Activated CD8-positive, alpha-beta T cell treated with anti-CD3 and anti-CD28 coated beads, Interleukin-2, amount 10 ng/mL, durations not matched to agents 7 days and 5 days (primary cell): ENCODE results near the gene DENND5B. TPM values are rescaled to one million over a fixed set of nuclear protein-coding genes. Genes with fewer than 3 reads are reported as not detected.
"Not testable (repeated sequence)": the region's sequence is repeated elsewhere in the genome, so short reads cannot be mapped to it uniquely, and the experiment has no call there.

Experiments
- ATAC-seq: fragments of 150-1000 bp; cut with Tn5 transposase; one replicate; pipeline ENCODE4 v1.10.0; 2021; ENCODE audit warnings: moderate library complexity
- CTCF ChIA-PET: fragments of 350-600 bp; sonication (Branson Sonifier 250); formaldehyde crosslinking; loops from one replicate; lab custom pipeline; 2021; ENCODE audit warnings: antibody characterized with exemption; lab: Charles Lee
- POLR2A ChIA-PET: fragments of 350-600 bp; sonication (Branson Sonifier 250); formaldehyde crosslinking; loops from one replicate; lab custom pipeline; 2021; ENCODE audit warnings: antibody characterized with exemption; lab: Charles Lee
- DNase-seq: peaks from one replicate; pipeline ENCODE4 v3.0.0-alpha.2; 2020
- H3K27ac Mint-ChIP-seq: one replicate; pipeline ENCODE4 v1.8.0; 2021; ENCODE audit warnings: mild to moderate bottlenecking, mixed read lengths
- H3K27me3 Mint-ChIP-seq: one replicate; pipeline ENCODE4 v1.8.0; 2021; ENCODE audit warnings: low read depth, mixed read lengths
- H3K36me3 Mint-ChIP-seq: one replicate; pipeline ENCODE4 v1.8.0; 2021; ENCODE audit warnings: low read depth, mixed read lengths
- H3K4me1 Mint-ChIP-seq: one replicate; pipeline ENCODE4 v1.8.0; 2021; ENCODE audit warnings: low read depth, mixed read lengths
- H3K4me3 Mint-ChIP-seq: one replicate; pipeline ENCODE4 v1.8.0; 2021; ENCODE audit warnings: mild to moderate bottlenecking, mixed read lengths
- H3K9me3 Mint-ChIP-seq: one replicate; pipeline ENCODE4 v1.8.0; 2022; ENCODE audit warnings: mixed read lengths; ENCODE audit not compliant: insufficient read depth
- total RNA-seq, 2 experiments: library from RNA; stranded (reverse); gene quantifications; one replicate each; pipeline ENCODE4 v1.2.3, GENCODE V29; 2021

The DENND5B gene
- total RNA-seq, 2 experiments from 2014 or later = 0.08 to 0.16 TPM

DNA sequence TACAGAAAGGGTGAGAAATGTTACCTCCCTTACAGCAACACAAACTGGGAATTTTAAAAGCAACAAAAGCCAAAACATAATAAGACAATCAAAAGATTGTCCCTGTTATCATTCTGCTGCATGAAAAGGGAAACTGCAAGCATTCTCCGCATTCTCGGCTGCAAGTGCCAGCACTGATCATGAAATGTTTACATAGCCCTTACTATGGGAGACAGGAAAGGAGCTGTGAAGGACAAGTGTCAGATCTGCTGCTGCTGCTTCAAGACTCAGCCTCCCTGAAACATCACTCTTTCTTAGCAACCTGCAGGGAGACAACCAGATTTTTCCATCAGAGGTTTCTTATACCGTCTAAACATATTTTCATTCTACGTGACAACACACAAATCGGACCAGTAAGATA lies 20.1 kb downstream of the DENND5B start:
- no peaks in the 10 kb centered on the region for H3K27me3 Mint-ChIP-seq
- ChIA-PET CTCF (no interaction called here), POLR2A (no interaction called here)
- H3K4me1 Mint-ChIP-seq = no peaks in the 10 kb centered on the region
- no peak for DNase-seq
- no peak overlapping the region for H3K4me3 Mint-ChIP-seq
- no peaks in the 10 kb centered on the region for H3K9me3 Mint-ChIP-seq
- no peak for ATAC-seq
- no peaks in the 10 kb centered on the region for H3K36me3 Mint-ChIP-seq
- no peak overlapping the region for H3K27ac Mint-ChIP-seq

DNA sequence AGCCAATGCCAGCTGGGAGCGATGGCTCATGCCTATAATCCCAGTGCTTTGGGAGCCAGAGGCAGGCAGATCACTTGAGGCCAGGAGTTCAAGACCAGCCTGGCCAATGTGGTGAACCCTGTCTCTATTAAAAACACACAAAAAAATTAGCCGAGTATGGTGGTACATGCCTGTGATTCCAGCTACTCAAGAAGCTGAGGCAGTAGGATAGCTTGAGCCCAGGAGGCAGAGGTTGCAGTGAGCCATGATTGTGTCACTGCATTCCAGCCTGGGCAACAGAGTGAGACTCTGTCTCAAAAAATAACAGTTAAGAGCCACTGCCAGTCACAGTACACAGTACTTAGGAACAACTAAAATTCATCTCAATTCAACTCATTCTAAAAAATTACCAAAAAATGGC lies 21.4 kb downstream of the DENND5B start:
- CTCF ChIA-PET = interaction anchor here (1.6 kb wide), 1 partner anchor 81 kb away, joined by 3 read pairs; no protein-coding TSS in a partner anchor
- H3K9me3 Mint-ChIP-seq = not testable (repeated sequence)

DNA sequence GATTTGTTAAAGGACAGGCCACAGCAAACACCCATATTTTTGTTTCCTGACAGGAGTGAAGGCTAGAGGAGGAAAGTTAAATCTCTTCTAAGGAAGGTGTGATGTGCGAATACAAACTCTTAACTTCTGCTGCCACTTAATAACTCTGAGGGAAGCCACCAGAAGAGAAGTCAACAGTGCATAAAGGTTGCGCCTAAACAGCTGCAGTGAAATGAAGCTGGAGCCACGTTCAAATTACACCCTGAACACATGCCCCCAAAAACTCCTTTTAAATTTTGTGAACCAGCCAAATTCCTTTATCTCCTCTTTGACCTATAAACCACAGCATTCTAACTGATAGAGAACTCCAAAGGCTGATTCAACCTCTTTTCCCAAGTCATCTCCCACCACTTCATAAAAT lies 22.4 kb downstream of the DENND5B start:
- H3K27ac Mint-ChIP-seq = no peak overlapping the region
- no peak for ATAC-seq

More for the DNA sequence above, 21.4 kb downstream of the DENND5B start:
- ATAC-seq, H3K27me3 Mint-ChIP-seq, H3K4me1 Mint-ChIP-seq, DNase-seq, H3K36me3 Mint-ChIP-seq, POLR2A ChIA-PET, H3K4me3 Mint-ChIP-seq, H3K27ac Mint-ChIP-seq: not testable (repeated sequence)

DNA sequence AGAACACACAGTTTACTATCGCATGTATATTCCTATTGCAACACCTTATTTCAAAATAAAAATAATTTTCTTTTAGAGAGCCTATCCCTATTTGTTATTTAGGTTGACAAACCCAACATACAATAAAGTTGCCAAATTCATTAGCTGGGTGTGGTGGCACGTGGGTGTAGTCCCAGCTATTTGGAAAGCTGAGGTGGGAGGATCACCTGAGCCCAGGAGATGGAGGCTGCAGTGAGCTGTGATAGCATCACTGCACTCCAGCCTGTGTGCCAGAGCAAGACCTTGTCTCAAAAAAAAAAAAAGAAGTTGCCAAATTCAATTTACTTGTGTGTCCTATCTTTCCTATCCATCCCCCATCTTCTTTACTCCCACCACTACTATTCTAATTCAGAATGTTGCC lies 23.9 kb downstream of the DENND5B start:
- Mint-ChIP-seq H3K4me3 (no peak overlapping the region), H3K27me3 (no peaks in the 10 kb centered on the region), H3K36me3 (no peaks in the 10 kb centered on the region), H3K9me3 (no peaks in the 10 kb centered on the region), H3K27ac (no peak overlapping the region), H3K4me1 (no peaks in the 10 kb centered on the region)
- ChIA-PET CTCF (no interaction called here), POLR2A (no interaction called here)
- DNase-seq = no peak
- no peak for ATAC-seq

More for the DNA sequence above, 22.4 kb downstream of the DENND5B start:
- DNase-seq = no peak
- Mint-ChIP-seq H3K4me1 (no peaks in the 10 kb centered on the region), H3K27me3 (no peaks in the 10 kb centered on the region), H3K9me3 (no peaks in the 10 kb centered on the region), H3K4me3 (no peak overlapping the region), H3K36me3 (no peaks in the 10 kb centered on the region)
- POLR2A ChIA-PET = no interaction called here
- CTCF ChIA-PET = interaction anchor here (1.6 kb wide), 1 partner anchor 80 kb away, joined by 3 read pairs; no protein-coding TSS in a partner anchor

DNA sequence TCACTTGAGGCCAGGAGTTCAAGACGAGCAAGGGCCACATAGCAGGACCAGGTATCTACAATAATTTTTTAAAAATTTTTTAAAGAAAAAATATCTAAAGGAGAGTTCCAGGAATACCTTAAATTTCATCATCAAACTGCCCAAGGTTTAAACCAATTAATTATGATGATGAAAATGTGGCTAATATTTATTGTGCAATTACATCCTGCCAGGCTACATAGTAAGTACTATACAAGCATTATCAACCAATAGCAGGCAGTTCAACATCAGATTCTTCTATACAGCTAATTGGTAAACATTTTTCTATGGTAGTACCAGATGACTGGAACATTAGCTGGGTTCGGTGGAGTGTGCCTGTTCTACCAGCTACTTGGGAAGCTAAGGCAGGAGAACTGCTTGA lies 24.4 kb downstream of the DENND5B start:
- CTCF ChIA-PET = no interaction called here
- H3K4me3 Mint-ChIP-seq = no peak overlapping the region
- POLR2A ChIA-PET = no interaction called here
- ATAC-seq = no peak
- H3K27me3 Mint-ChIP-seq = no peaks in the 10 kb centered on the region
- H3K36me3 Mint-ChIP-seq = no peaks in the 10 kb centered on the region
- no peaks in the 10 kb centered on the region for H3K4me1 Mint-ChIP-seq
- H3K9me3 Mint-ChIP-seq = no peaks in the 10 kb centered on the region
- DNase-seq = no peak
- H3K27ac Mint-ChIP-seq = no peak overlapping the region

DNA sequence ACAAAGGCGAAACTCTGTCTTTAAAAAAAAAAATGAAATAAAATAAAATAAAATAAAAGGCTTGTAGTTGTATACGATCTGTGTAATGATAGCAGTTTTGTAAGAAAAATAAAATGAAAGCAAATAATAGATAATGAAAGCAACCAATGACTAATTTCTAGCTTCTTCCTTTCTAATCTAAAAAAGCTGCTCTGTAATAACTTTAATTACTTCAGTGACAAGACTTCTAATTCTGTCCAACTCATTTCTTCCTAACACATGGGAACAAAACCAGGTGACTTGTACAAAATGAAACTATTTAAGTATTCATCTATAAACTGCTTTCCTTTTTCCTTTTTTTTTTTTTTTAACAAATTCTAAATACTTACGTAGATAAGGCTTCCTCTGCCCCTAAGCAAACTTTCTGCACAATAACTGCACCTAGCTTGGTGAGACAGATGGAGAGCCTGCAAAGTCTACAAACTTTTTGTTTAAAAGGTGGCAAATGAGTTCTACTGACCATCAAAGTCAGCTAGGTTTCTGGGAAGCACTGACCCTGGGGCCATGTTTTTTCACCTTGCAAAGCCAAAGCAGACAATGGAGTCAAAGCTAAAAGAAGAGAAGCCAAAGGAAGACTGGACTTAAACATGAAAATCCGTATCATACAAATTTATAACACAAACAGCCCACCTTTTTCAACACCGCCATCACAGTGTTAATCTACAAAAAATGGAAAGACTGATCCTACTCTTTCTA lies 28.2 kb downstream of the DENND5B start:
- no peaks in the 10 kb centered on the region for H3K4me1 Mint-ChIP-seq
- CTCF ChIA-PET = no interaction called here
- ATAC-seq (no peak), DNase-seq (no peak)
- no peaks in the 10 kb centered on the region for H3K9me3 Mint-ChIP-seq
- POLR2A ChIA-PET = no interaction called here
- no peaks in the 10 kb centered on the region for H3K36me3 Mint-ChIP-seq
- H3K4me3 Mint-ChIP-seq = no peak overlapping the region
- H3K27me3 Mint-ChIP-seq = peaks cover 20% of the 10 kb centered on the region
- H3K27ac Mint-ChIP-seq = no peak overlapping the region

DNA sequence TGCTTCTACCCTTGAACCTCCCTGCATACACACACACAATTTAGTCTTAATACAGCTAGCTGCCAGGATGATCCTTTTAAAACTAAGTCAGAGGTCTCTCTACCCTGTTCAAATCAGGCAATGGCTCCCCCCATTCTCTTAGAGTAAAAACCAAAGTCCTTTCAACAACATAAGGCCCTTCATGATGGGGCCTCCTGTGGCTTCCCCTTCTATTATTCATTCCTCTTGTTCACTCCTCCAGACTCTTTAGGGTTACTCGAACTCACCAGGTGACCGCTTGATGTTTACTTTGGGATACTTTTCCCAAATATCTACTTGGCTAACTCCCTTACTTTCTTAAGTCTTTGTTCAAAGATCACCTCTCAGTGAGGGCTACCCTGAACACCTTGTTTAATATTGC lies 30.4 kb downstream of the DENND5B start:
- Mint-ChIP-seq H3K36me3 (no peaks in the 10 kb centered on the region), H3K4me3 (no peak overlapping the region), H3K4me1 (no peaks in the 10 kb centered on the region), H3K27me3 (peaks cover 22% of the 10 kb centered on the region), H3K9me3 (no peaks in the 10 kb centered on the region), H3K27ac (no peak overlapping the region)
- ChIA-PET POLR2A (no interaction called here), CTCF (no interaction called here)
- ATAC-seq = no peak
- no peak for DNase-seq

DNA sequence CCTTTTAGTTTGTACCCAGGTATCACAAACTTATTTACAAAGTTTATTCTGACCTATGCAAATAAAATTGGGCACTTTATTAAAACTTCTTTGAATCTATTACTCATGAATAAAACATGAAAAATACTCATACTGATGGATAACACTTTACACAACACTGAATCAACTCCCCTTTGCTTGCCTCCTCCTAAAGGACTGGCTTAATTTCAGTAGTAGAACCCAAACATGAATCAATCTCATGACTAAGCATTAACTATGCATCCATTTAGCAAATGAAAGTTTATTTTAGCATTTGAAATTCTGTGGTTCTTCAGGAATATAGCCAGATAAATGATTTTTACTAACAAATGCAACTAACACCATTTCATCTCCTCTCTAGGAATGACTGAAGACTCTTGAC lies 32.4 kb downstream of the DENND5B start:
- Mint-ChIP-seq H3K4me3 (no peak overlapping the region), H3K36me3 (no peaks in the 10 kb centered on the region), H3K27me3 (peaks cover 25% of the 10 kb centered on the region), H3K27ac (no peak overlapping the region), H3K4me1 (no peaks in the 10 kb centered on the region), H3K9me3 (no peaks in the 10 kb centered on the region)
- POLR2A ChIA-PET = no interaction called here
- no peak for DNase-seq
- ATAC-seq = no peak
- CTCF ChIA-PET = no interaction called here

DNA sequence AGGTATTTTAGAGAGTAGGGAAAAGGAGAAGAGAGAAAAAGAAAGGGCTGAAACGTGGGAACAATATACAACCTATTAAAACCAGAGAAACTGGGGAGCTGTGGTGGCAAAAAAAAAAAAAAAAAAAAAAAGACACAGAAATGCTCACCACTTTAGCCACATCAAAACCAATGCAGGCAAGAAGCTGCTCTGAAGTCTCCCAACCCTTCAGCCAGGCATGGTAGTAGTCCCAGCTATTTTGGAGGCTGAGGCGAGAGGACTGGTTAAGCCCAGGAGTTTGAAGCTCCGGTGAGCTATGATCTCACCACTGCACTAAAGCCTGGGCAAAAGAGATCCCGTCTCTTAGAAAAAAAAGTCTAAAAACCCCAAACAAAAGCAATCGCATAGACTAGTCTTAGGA lies 33.2 kb downstream of the DENND5B start:
- POLR2A ChIA-PET = no interaction called here
- H3K4me1 Mint-ChIP-seq = no peaks in the 10 kb centered on the region
- no peaks in the 10 kb centered on the region for H3K36me3 Mint-ChIP-seq
- peaks cover 25% of the 10 kb centered on the region for H3K27me3 Mint-ChIP-seq
- H3K4me3 Mint-ChIP-seq = no peak overlapping the region
- no peak for DNase-seq
- no peak for ATAC-seq
- no peak overlapping the region for H3K27ac Mint-ChIP-seq
- no peaks in the 10 kb centered on the region for H3K9me3 Mint-ChIP-seq
- CTCF ChIA-PET = no interaction called here

DNA sequence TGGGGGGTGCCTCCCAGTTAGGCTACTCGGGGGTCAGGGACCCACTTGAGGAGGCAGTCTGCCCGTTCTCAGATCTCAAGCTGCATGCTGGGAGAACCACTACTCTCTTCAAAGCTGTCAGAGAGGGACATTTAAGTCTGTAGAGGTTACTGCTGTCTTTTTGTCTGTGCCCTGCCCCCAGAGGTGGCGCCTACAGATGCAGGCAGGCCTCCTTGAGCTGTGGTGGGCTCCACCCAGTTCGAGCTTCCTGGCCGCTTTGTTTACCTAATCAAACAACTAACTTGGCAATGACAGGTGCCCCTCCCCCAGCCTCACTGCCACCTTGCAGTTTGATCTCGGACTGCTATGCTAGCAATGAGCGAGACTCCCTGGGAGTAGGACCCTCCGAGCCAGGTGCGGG lies 35.5 kb downstream of the DENND5B start:
- ATAC-seq, H3K36me3 Mint-ChIP-seq, H3K4me1 Mint-ChIP-seq, H3K4me3 Mint-ChIP-seq, CTCF ChIA-PET, DNase-seq, H3K27ac Mint-ChIP-seq, POLR2A ChIA-PET, H3K9me3 Mint-ChIP-seq: not testable (repeated sequence)
- H3K27me3 Mint-ChIP-seq = peaks cover 20% of the 10 kb centered on the region

DNA sequence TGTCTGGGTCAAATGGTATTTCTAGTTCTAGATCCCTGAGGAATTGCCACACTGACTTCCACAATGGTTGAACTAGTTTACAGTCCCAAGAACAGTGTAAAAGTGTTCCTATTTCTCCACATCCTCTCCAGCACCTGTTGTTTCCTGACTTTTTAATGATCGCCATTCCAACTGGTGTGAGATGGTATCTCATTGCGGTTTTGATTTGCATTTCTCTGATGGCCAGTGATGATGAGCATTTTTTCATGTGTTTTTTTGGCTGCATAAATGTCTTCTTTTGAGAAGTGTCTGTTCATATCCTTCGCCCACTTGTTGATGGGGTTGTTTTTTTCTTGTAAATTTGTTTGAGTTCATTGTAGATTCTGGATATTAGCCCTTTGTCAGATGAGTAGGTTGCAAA lies 40.3 kb downstream of the DENND5B start:
- CTCF ChIA-PET, DNase-seq, ATAC-seq, H3K27ac Mint-ChIP-seq, H3K4me3 Mint-ChIP-seq, H3K36me3 Mint-ChIP-seq, H3K27me3 Mint-ChIP-seq, POLR2A ChIA-PET, H3K4me1 Mint-ChIP-seq, H3K9me3 Mint-ChIP-seq: not testable (repeated sequence)

DNA sequence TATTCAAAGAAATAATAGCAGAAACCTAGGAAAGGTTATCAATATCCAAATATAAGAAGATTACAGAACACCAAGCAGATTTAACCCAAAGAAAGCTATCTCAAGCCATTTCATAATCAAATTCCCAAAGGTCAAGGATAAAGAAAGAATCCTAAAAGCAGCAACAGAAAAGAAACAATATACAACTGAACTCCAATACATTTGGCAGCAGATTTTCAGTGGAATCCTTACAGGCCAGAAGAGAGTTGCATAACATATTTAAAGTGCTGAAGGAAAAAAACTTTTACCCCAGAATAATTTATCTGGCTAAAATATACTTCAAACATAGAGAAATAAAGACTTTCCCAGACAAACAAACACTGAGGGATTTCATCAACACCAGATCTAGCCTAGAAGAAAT lies 54.3 kb downstream of the DENND5B start:
- ChIA-PET CTCF (no interaction called here), POLR2A (no interaction called here)
- Mint-ChIP-seq H3K9me3 (no peaks in the 10 kb centered on the region), H3K4me1 (no peaks in the 10 kb centered on the region), H3K27me3 (peaks cover 7% of the 10 kb centered on the region), H3K27ac (no peak overlapping the region), H3K4me3 (no peak overlapping the region), H3K36me3 (no peaks in the 10 kb centered on the region)
- ATAC-seq (no peak), DNase-seq (no peak)

DNA sequence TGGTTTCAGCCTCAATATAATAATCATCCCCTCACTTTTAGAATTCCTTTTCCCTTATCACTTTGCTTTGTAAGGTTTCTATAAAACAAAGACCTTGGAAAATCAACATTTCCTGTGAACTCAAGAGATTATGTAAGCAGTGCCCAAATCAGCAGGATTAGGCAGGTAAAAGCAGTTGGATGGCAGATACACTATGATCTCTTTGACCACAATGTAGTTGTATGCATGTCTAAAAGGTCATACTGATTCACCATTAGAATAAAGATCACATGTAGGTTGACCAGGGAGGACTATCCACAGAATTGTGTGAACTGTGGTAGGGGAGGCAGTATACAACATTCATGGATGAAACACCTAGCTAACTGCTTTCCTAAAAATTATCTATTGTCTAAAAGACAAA lies 57.5 kb downstream of the DENND5B start:
- Mint-ChIP-seq H3K4me3 (no peak overlapping the region), H3K9me3 (no peaks in the 10 kb centered on the region), H3K27me3 (peaks cover 2% of the 10 kb centered on the region), H3K27ac (no peak overlapping the region), H3K4me1 (no peaks in the 10 kb centered on the region), H3K36me3 (no peaks in the 10 kb centered on the region)
- DNase-seq = no peak
- POLR2A ChIA-PET = no interaction called here
- ATAC-seq = no peak
- CTCF ChIA-PET = no interaction called here
